ENCODE data around the gene NATD1. TPM values are rescaled to one million over a fixed set of nuclear protein-coding genes. Genes with fewer than 3 reads are reported as not detected.

NATD1 gene
- total RNA-seq, 1 donor from 2014 or later = 1.1 TPM

- DNase-seq = no peak
Observed at GRCh38 chr17:21191698-21192097, 61.5 kb downstream of the NATD1 start.

- DNase-seq = no peak
Observed at GRCh38 chr17:21190078-21190477, 63.1 kb downstream of the NATD1 start.

GRCh38 chr17:21189361-21189760 is 63.8 kb downstream of the NATD1 start:
- no peak for DNase-seq

Small RNA genes lying within 50 kb of the gene (small RNA-seq; reads per million reads assigned to genes)
- not detected for gene RN7SL426P

Other genes starting within 250 kb of the NATD1 start
- 342 TPM for gene USP22, start 210.4 kb downstream of the NATD1 start, total RNA-seq
- gene DHRS7B, start 126.4 kb downstream of the NATD1 start, total RNA-seq = 10.9 TPM
- gene TMEM11, start 39.2 kb downstream of the NATD1 start, total RNA-seq = 11.2 TPM
- 1.7 TPM for gene MAP2K3, start 31.3 kb upstream of the NATD1 start, total RNA-seq
- 3.4 TPM for gene KCNJ12, start 122.9 kb upstream of the NATD1 start, total RNA-seq

Data from occipital lobe (tissue), 3 donors.